ENCODE data around the gene FAM168B.

FAM168B gene

GRCh38 chr2:131049150-131049718, 44.0 kb downstream of the FAM168B start:
- Histone ChIP-seq H3K9ac (ENCODE audit: low read length) (no peak overlapping the region), H3K36me3 (ENCODE audit: control insufficient read depth, insufficient read depth, low read length) (peaks cover 20% of the 10 kb centered on the region), H3K4me3 (ENCODE audit: low read length) (no peak overlapping the region), H3K27me3 (ENCODE audit: control insufficient read depth, insufficient read depth, low read length) (no peaks in the 10 kb centered on the region), H3K4me1 (ENCODE audit: control insufficient read depth, insufficient read depth, low read length) (no peaks in the 10 kb centered on the region), H3K9me3 (ENCODE audit: control insufficient read depth, low read length) (no peaks in the 10 kb centered on the region)

GRCh38 chr2:131048641-131049040, 44.6 kb downstream of the FAM168B start:
- no peaks in the 10 kb centered on the region for H3K27me3 ChIP-seq (ENCODE audit: control insufficient read depth, insufficient read depth, low read length)
- H3K9ac ChIP-seq (ENCODE audit: low read length), result no peak overlapping the region
- no peak overlapping the region for H3K4me3 ChIP-seq (ENCODE audit: low read length)
- peaks cover 20% of the 10 kb centered on the region for H3K36me3 ChIP-seq (ENCODE audit: control insufficient read depth, insufficient read depth, low read length)
- no peaks in the 10 kb centered on the region for H3K4me1 ChIP-seq (ENCODE audit: control insufficient read depth, insufficient read depth, low read length)
- H3K9me3 ChIP-seq (ENCODE audit: control insufficient read depth, low read length), result no peaks in the 10 kb centered on the region

GRCh38 chr2:131047920-131048560, 45.2 kb downstream of the FAM168B start:
- Histone ChIP-seq H3K27me3 (ENCODE audit: control insufficient read depth, insufficient read depth, low read length) (no peaks in the 10 kb centered on the region), H3K4me1 (ENCODE audit: control insufficient read depth, insufficient read depth, low read length) (no peaks in the 10 kb centered on the region), H3K9ac (ENCODE audit: low read length) (no peak overlapping the region), H3K4me3 (ENCODE audit: low read length) (no peak overlapping the region), H3K36me3 (ENCODE audit: control insufficient read depth, insufficient read depth, low read length) (peaks cover 20% of the 10 kb centered on the region), H3K9me3 (ENCODE audit: control insufficient read depth, low read length) (no peaks in the 10 kb centered on the region)

- H3K4me1 ChIP-seq (ENCODE audit: control insufficient read depth, insufficient read depth, low read length), result peaks cover 4% of the 10 kb centered on the region
- no peak overlapping the region for H3K4me3 ChIP-seq (ENCODE audit: low read length)
- no peaks in the 10 kb centered on the region for H3K9me3 ChIP-seq (ENCODE audit: control insufficient read depth, low read length)
- no peak overlapping the region for H3K9ac ChIP-seq (ENCODE audit: low read length)
- H3K36me3 ChIP-seq (ENCODE audit: control insufficient read depth, insufficient read depth, low read length), result peaks cover 12% of the 10 kb centered on the region
- H3K27me3 ChIP-seq (ENCODE audit: control insufficient read depth, insufficient read depth, low read length), result no peaks in the 10 kb centered on the region
Measured at GRCh38 chr2:131046918-131047652, 46.2 kb downstream of the FAM168B start.

- no peak overlapping the region for H3K9ac ChIP-seq (ENCODE audit: low read length)
Measured at GRCh38 chr2:131046028-131046917, 47.0 kb downstream of the FAM168B start.

GRCh38 chr2:131045286-131046027, 47.8 kb downstream of the FAM168B start:
- Histone ChIP-seq H3K9ac (ENCODE audit: low read length) (no peak overlapping the region), H3K27me3 (ENCODE audit: control insufficient read depth, insufficient read depth, low read length) (peaks cover 10% of the 10 kb centered on the region), H3K4me3 (ENCODE audit: low read length) (no peak overlapping the region), H3K4me1 (ENCODE audit: control insufficient read depth, insufficient read depth, low read length) (peaks cover 8% of the 10 kb centered on the region), H3K9me3 (ENCODE audit: control insufficient read depth, low read length) (no peaks in the 10 kb centered on the region), H3K36me3 (ENCODE audit: control insufficient read depth, insufficient read depth, low read length) (peaks cover 7% of the 10 kb centered on the region)

More at GRCh38 chr2:131046028-131046917, 47.0 kb downstream of the FAM168B start:
- Histone ChIP-seq H3K36me3 (ENCODE audit: control insufficient read depth, insufficient read depth, low read length) (peaks cover 7% of the 10 kb centered on the region), H3K27me3 (ENCODE audit: control insufficient read depth, insufficient read depth, low read length) (peaks cover 2% of the 10 kb centered on the region), H3K4me3 (ENCODE audit: low read length) (no peak overlapping the region), H3K4me1 (ENCODE audit: control insufficient read depth, insufficient read depth, low read length) (peaks cover 6% of the 10 kb centered on the region), H3K9me3 (ENCODE audit: control insufficient read depth, low read length) (no peaks in the 10 kb centered on the region)

GRCh38 chr2:131044757-131045150, 48.5 kb downstream of the FAM168B start:
- Histone ChIP-seq H3K36me3 (ENCODE audit: control insufficient read depth, insufficient read depth, low read length) (peaks cover 7% of the 10 kb centered on the region), H3K9me3 (ENCODE audit: control insufficient read depth, low read length) (no peaks in the 10 kb centered on the region), H3K27me3 (ENCODE audit: control insufficient read depth, insufficient read depth, low read length) (peaks cover 16% of the 10 kb centered on the region), H3K9ac (ENCODE audit: low read length) (no peak overlapping the region), H3K4me3 (ENCODE audit: low read length) (no peak overlapping the region), H3K4me1 (ENCODE audit: control insufficient read depth, insufficient read depth, low read length) (peaks cover 14% of the 10 kb centered on the region)

- H3K27me3 ChIP-seq (ENCODE audit: control insufficient read depth, insufficient read depth, low read length), result peaks cover 21% of the 10 kb centered on the region
- H3K36me3 ChIP-seq (ENCODE audit: control insufficient read depth, insufficient read depth, low read length), result peaks cover 1% of the 10 kb centered on the region
- H3K4me1 ChIP-seq (ENCODE audit: control insufficient read depth, insufficient read depth, low read length), result peaks cover 14% of the 10 kb centered on the region
- H3K4me3 ChIP-seq (ENCODE audit: low read length), result no peak overlapping the region
- no peaks in the 10 kb centered on the region for H3K9me3 ChIP-seq (ENCODE audit: control insufficient read depth, low read length)
- H3K9ac ChIP-seq (ENCODE audit: low read length), result no peak overlapping the region
Measured at GRCh38 chr2:131044075-131044756, 49.0 kb downstream of the FAM168B start.

- H3K9ac ChIP-seq (ENCODE audit: low read length), result no peak overlapping the region
- H3K4me3 ChIP-seq (ENCODE audit: low read length), result no peak overlapping the region
- no peaks in the 10 kb centered on the region for H3K36me3 ChIP-seq (ENCODE audit: control insufficient read depth, insufficient read depth, low read length)
- peaks cover 14% of the 10 kb centered on the region for H3K4me1 ChIP-seq (ENCODE audit: control insufficient read depth, insufficient read depth, low read length)
- H3K9me3 ChIP-seq (ENCODE audit: control insufficient read depth, low read length), result no peaks in the 10 kb centered on the region
- peaks cover 29% of the 10 kb centered on the region for H3K27me3 ChIP-seq (ENCODE audit: control insufficient read depth, insufficient read depth, low read length)
Measured at GRCh38 chr2:131043199-131044074, 49.8 kb downstream of the FAM168B start.

- Histone ChIP-seq H3K4me1 (ENCODE audit: control insufficient read depth, insufficient read depth, low read length) (peaks cover 14% of the 10 kb centered on the region), H3K9ac (ENCODE audit: low read length) (no peak overlapping the region), H3K36me3 (ENCODE audit: control insufficient read depth, insufficient read depth, low read length) (no peaks in the 10 kb centered on the region), H3K4me3 (ENCODE audit: low read length) (no peak overlapping the region), H3K9me3 (ENCODE audit: control insufficient read depth, low read length) (no peaks in the 10 kb centered on the region), H3K27me3 (ENCODE audit: control insufficient read depth, insufficient read depth, low read length) (peaks cover 38% of the 10 kb centered on the region)
Measured at GRCh38 chr2:131042148-131042775, 51.0 kb downstream of the FAM168B start.
